ENCODE data around the gene ZNF207. TPM values are rescaled to one million over a fixed set of nuclear protein-coding genes. Genes with fewer than 3 reads are reported as not detected.

Gene ZNF207
- total and polyA plus RNA-seq, 2 experiments from 2014 or later = 171 to 240 TPM

- H4K20me1 ChIP-seq (replicated peaks; ENCODE audit: insufficient read depth) = no peaks in the 10 kb centered on the region; the same call in 1 of the 2 replicates
- peak overlapping the region; percentile 91 for H3K4me3 ChIP-seq
- peaks cover 7% of the 10 kb centered on the region for H3K27me3 Mint-ChIP-seq (ENCODE audit: insufficient read depth, low read depth, poor library complexity)
- H3K27ac Mint-ChIP-seq = no peak overlapping the region
- H3K4me2 ChIP-seq = peak overlapping the region; percentile 75
- H2AFZ ChIP-seq = peak overlapping the region; percentile 94
- H3K36me3 Mint-ChIP-seq (ENCODE audit: low read depth) = peaks cover 19% of the 10 kb centered on the region
- H3K27me3 ChIP-seq (ENCODE audit: insufficient read depth) = no peaks in the 10 kb centered on the region
- no peaks in the 10 kb centered on the region for H3K9me2 ChIP-seq (ENCODE audit: insufficient read depth)
- TF ChIP-seq ETS1 (IDR thresholded peaks at IDR 0.05) (no peak), ZNF462 (CRISPR knock-in tag; IDR thresholded peaks at IDR 0.05) (no peak), REST (IDR thresholded peaks at IDR 0.05; ENCODE audit: unreplicated experiment) (no peak), CREB1 (CRISPR knock-in tag; IDR thresholded peaks at IDR 0.05; ENCODE audit: low read depth) (no peak), ZNF114 (CRISPR knock-in tag; IDR thresholded peaks at IDR 0.05) (no peak), EZH2 (IDR thresholded peaks at IDR 0.05; ENCODE audit: low read depth, unreplicated experiment) (no peak), JUNB (IDR thresholded peaks at IDR 0.05; ENCODE audit: unreplicated experiment) (no peak), CTCF (conservative IDR thresholded peaks at IDR 0.05; ENCODE audit: low read depth in 2 of 2) (no peak), ZNF331 (CRISPR knock-in tag; IDR thresholded peaks at IDR 0.05; ENCODE audit: low read depth) (no peak), POLR2AphosphoS5 (IDR thresholded peaks at IDR 0.05; ENCODE audit: low read depth) (no peak), NANOG (IDR thresholded peaks at IDR 0.05; ENCODE audit: borderline replicate concordance) (no peak), STAT1 (IDR thresholded peaks at IDR 0.05; ENCODE audit: unreplicated experiment) (no peak), EZH2phosphoT487 (IDR thresholded peaks at IDR 0.05; ENCODE audit: unreplicated experiment) (no peak)
- peak overlapping the region; percentile 95 for H3K4me3 Mint-ChIP-seq
- ATAC-seq (no peak), DNase-seq (ENCODE audit: low spot score) (no peak)
- peaks cover under 1% of the 10 kb centered on the region for H3K36me3 ChIP-seq (ENCODE audit: insufficient read depth)
- peaks cover 20% of the 10 kb centered on the region for H3F3A ChIP-seq (replicated peaks; ENCODE audit: low read depth)
- peaks cover 10% of the 10 kb centered on the region; the same call in 1 of the 2 replicates for H3K79me2 ChIP-seq (replicated peaks; ENCODE audit: insufficient read depth)
- peaks cover 8% of the 10 kb centered on the region for H3K4me1 Mint-ChIP-seq
- no peaks in the 10 kb centered on the region for H3K9me3 Mint-ChIP-seq
- peaks cover 6% of the 10 kb centered on the region for H3K4me1 ChIP-seq (ENCODE audit: insufficient read depth)
- no peak overlapping the region for H3K27ac ChIP-seq (ENCODE audit: low read depth)
Observed at GRCh38 chr17:32342603-32343325, 7.2 kb upstream of the ZNF207 start.

Measured in GM23338 (cell line).